Stimulated activated CD4-positive, alpha-beta T cell treated with anti-CD3 and anti-CD28 coated beads, Interleukin-4, amount 100 ng/mL, for 1 hour (primary cell): ENCODE measurements around the gene ADAM19.
A peak's percentile ranks its signal among the peaks of the same experiment; 100 is the strongest.

ENCODE experiments used
- DNase-seq: peaks from one replicate; pipeline ENCODE4 v3.0.0-alpha.2; 2020

Gene ADAM19

DNA sequence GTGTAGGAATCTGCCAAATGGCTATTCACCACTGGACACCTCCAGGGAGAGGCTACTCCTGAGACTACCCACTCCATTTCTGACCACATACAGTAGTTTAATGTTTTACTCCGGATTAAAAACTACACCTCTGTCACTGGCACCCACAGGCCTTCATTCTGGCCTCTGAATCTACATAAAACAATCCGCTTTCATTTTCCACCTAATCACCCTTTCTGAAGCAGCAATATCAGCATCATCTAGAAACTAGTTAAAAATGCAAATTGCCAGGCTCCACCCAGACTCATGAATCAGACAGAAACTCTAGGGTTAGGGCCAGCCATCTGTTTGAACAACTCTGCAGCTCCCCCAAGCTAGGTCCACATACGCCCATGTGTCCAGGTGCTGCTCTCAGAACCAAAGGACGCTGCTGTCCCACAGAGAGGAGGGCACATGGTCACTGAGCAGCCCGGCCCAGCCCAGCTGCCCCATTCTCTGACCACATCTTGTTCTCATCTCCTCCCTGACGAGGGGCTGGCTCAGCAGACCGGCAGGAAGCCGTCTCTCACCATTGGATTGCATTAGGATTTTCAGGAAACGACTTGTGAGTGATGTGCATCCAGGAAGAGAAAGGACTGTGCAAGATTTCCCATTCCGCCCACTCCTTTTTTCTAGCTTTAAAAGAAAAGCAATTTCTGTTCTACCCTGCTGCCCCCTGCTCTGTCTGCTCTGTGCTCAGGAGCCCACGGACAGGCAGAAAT is 34.7 kb downstream of the ADAM19 start:
- DNase-seq: peak; percentile 19

DNA sequence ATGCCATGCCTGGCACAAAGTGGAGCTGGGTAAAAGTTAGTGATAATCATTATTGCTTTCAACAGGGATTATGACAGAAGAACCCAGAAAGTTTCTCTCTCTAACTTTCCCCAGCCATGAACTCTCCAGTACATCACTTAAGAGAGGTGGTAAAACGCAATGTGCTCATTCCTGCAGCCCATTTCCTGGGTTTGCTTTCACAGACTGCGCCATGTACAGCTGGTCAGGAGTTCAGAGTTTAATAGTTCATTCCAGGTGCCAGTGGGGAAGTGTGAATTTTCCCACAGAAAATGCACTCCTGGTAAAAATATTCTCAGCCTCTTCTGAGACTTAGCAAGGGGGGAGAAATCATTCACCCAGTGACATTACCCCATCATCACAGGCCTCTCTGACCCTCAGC is 35.5 kb downstream of the ADAM19 start:
- no peak for DNase-seq

DNA sequence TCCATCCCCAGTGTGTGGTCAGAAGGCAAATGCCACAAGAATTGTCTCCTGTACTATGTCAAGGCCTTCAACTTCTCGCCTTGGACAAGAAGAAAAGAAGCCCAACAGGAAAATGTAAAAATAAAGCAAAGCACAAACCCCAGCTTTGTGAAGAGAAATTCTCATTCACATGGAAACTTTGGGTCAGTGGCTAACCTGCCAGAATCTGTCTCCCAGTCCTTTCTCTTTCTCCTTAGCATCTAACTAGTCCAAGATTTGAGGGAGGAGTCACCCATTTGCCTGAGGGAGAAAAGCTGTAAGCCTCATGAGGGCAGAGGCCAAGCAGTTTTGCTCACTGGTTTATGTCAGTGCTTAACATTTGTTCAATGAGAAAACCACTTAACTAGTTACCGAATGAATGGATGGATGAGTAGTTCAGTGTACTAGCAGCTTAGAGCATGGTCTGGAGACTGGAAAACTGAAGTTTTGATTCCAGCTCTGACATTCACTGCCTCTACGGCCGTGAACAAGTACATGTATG is 36.0 kb downstream of the ADAM19 start:
- DNase-seq: no peak

DNA sequence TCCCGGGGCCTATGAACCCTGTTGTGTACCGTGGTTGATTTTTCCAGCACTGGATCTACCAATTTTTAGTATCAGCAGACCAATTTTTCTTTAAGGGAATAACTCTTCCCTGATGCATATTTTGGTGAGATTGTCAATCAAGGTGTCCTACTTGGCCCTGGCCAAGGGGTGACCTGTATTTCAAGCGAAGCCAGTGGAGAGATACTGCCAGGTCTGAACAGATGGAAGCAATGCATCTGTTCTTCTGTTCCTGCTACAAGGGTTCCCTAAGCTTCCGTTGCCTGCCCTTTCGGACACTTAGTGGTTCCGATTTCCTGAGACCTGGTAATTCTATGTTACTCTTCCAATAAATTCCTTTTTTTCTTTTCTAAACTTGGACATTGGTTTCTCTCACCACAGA is 37.3 kb downstream of the ADAM19 start:
- no peak for DNase-seq

DNA sequence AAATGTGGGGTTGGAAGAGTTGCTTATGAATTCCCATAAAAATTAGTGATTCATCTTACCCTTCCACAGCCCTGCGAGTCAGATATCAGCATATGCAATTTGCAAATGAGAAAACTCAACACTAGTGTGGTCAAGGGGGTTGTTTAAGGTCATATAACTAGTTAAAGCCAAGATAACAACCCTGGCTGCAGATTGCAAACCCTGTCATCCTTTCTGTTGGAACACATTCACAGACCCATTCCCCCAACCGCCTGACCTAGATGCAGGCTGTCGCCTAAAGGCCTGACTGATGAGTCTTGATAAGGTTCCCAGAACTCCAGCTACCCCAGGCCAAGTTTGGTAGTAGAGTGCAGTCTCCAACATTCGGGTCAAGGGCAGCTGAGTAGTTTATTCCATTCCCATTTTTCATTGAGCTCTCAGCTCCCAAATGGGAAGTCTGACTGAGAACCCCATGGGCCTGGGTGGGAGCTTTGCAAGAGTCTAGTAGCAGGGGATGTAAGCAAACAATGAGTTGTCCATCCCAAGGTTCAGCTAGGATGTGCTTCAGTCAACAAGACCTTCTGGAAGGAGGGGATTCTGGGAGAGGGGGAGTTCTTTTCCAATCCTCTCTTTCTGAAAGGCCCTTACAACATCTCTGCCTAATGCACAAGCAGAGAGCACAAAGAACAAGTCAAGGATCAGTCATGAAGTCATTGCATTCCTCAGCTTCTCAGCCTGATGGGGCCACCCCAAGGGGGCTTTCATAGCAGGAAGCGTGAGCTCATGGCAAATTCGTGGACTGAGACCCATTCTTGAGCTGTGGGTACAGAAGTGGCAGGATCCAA is 40.3 kb downstream of the ADAM19 start:
- DNase-seq: no peak

DNA sequence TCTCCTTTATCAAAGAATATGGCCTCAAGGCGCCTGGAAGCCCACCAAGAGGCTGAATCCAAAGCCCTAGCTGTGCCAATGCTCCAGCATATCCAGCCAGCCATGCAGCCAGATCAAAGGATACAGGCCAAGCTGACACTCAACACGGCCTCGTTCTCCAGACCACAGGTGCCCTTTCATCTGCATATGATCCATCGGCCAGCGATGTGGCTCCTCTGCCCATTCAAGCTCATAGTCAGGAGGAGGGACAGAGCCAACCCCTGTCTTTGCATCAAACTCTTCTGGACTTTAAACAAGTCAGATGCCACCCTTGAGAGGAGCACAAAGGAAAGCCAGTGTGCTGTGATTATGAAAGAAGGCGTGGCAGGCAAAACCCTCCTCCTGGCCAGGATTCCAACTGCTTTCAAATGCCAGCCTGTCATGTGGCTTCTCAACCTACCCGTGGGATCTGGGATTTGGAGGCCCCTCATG is 42.5 kb downstream of the ADAM19 start:
- no peak for DNase-seq

DNA sequence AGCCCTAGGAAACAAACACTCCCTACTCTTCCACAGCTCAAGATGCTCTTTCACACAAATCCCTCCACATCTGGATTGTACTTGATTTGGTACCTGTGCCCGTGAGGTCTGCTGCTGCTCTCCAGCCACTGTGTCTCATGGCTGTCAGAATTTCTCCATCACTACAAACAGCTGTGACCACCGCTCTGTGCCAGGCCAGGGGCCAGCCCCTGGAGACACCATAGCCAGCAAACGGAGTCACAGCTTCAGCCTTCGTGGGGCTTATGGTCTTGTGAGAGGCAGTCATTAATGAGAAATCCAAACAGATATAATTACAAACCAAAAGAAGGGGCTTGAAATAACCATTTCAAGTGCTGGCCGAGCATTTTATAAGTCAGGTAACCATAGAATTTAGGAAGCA is 43.6 kb downstream of the ADAM19 start:
- DNase-seq: no peak

DNA sequence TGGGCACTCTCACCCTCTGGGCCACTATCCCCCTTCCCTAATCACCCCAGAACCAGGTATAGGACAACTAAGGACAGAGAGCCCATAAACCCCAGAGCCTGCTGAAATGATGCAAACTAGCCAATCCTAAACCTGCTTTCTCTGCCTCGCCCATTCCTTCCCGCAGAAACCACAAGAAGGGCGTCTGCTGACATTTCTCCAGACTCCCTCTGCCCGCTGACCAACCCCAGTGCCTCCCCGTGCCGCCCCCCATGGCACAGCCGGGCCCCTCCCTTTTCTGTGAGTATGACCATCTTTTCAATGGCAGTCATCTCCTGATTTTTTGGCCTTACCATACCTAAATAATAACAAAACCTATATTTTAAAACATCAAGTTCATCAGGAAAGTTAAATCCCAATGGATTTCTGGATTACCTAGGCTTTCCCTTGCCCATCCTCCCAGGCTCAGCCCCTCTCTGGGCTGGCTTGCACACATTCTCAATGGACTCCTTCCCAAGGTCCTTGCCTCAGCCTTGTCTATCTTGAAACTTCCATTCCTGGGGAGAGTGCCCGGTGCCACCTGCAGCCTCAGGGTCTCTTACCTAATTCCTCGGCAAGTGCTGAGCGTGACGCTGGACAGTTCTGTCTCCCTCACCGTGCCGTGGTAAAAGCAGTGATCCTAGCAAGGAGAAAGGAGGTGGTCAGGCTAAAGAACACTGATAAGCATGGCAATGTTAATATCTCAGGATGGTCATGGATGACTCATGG is 45.2 kb downstream of the ADAM19 start:
- no peak for DNase-seq

DNA sequence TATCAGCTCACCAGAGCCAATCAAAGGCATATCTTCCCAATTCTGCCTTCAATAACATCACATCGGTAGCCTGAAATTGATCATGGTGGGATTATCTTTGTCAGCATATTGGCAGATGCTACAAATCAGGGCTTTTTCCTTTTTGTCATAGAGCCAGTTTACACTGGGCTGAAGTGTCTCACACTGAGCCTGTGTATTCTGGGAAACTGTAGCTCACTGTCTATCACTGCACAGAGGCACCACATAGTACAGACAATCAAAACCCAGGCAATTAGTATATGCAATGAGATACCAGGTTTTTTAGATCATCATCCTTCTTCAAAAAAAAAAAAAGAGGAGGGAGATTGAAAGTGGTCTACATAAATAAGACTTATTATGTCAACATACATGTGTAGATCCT is 46.6 kb downstream of the ADAM19 start:
- DNase-seq: no peak

DNA sequence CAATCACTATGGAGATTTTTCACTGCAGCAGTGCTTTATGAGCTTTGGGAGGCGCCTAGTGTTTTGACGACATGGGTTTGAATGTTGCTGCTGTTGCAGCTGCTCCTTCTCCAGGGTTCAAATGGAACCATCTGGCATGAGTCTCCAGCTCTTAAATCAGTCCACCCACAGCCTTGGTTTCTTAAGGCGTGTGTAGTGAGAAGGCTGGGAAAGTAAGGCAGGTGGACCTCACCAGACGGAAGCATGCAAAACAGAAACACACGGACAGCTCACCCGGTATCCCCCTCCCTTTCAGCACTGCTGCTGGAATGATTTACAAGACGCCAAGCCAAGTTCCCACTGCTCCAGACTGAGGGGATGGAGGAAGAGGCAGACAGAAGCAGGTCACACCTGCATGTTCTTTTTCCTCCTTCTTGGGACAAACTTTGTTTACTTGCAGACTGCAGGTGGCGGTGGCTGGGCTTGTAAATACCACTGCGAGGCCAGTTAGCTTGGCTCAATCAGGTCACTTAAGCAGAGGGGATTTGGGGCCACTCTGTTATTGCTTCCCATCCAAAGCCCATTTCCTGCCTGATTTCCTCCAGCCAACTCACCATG is 47.4 kb downstream of the ADAM19 start:
- DNase-seq: no peak

DNA sequence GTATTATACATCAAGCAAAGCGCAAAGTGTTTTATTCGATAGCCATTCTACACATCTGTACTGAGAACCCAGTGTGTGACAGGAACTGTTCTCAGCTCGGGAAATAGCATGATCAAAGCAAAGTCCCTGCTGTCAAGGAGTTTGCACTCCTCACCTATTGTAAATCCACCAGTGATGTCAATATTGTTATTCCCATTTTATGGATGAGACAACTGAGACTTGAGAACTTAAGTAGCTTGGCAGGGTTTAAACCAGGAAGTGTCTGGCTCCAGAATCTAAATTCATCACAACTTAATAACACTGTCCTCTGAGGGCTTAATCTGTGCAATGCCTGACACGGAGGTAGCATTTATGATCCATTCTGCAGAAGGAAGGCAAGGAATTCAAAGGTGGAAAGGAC is 50.7 kb downstream of the ADAM19 start:
- DNase-seq: no peak

DNA sequence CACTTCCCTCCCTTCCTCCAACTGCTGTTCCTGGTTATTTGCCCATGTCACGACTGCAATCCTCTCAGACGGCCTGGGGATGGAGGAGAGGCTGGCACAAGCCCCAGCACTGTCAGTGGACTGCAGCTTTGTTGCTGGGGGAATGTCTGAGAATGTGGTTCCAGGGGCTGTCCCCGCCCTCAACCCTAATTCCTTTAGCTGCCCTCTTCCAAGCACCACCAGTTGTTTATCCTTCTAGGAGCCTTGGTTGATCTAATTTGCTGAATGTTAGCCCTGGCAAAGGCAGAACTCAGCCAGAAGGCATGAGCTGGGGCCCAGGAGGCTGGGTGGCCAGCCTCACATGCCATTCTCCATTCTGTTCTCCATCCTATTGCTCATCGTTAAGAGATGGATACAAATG is 51.6 kb downstream of the ADAM19 start:
- no peak for DNase-seq

DNA sequence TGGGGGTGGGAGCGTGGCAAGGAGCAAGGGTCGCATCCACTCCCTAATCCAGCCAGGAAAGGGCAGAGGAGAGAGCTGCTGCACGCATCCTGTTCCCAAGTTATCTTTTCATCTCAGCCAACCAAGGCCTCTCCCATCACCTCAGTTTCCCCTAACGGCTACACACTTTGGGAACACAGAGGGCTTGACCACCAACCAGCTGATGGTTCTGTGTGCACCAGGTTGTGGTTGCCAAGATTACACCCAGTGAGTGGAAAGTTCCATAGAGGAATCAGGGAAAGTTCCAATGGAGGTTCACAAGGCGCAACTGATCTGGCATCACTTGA is 53.9 kb downstream of the ADAM19 start:
- DNase-seq: no peak

DNA sequence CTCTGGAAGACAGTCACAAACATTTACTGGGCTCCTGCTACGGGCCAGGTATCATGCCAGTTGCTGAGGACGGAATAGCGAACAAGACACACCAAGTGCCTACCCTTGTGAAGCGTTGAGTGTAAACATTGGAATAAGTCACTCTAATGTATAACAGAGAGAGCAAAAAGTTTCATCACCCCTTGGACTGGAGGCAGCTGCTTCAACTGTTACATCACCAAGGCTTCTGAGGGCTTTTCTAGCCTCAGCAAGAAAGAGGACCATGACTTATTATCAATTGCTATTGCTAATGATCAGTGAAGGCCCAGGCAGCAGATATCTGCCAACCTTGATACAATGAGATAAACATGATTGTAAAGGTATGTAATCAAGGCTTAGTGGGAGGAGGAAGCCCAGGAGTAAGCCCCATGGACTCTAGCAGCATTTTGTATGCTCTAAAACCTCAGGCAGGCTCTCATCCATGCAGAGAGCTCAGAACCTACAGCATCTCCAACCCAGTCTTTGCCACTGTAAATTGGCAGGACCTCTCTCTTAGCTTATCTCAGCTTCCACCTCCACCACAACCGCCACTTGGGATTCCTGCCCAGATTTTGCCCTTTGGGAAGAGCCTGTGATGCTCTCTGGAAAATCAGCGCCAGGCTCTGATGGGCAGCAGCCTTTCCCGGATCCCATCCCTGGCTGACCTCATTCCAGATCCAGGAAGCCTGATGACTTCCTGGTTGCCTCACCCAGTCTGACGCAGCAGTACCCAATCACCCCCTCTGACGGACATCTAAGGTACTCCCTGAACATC is 54.5 kb downstream of the ADAM19 start:
- no peak for DNase-seq

DNA sequence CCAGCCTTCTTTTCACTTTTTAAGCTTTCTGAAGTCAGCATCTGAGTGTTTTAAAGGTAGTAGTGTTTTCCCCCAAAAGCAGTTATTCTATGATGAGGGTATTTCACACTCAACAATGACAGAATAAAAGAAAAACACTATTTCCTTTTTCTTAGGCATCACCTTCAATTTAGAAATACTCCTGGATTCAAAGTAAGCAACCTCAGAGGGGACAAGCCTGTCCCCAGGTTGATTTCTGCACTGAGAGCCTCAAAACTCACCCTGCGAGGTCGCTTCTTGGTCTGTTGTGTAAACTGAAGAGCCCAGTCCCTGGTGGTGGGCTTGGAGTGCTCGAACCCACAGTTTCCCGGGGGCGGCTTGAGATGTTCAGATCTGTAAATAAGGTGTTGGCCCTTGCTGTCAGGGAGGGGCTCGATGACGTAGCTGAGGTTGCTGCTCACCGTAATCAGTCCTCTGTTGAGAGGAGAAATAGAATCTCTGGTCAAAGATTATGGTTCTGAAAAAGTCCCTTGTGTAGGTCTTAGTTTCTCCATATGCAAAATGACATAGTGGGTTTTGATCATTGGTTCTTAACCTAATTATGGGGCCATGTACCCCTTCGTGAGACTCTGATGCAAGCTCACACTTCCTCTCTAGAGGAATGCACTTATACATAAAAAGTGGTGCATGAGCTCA is 55.9 kb downstream of the ADAM19 start:
- DNase-seq: no peak

DNA sequence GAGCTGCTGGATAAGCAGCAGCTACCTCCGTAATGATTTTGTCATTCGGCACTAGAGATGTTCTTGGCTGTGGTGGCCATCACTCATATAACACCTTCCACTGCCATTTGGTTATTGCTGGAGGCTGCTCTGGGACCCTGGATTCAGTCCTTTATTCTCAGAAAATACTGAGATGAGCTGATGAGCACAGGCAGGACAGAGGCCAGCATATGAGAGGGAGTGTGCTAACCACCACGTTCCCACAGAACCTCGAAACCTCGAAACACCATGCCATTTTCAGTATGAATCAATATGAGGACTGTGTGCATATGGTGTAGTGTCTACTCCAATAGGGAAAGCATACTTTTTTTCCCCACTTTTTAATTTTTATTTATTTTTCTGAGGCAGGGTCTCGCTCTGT is 56.6 kb downstream of the ADAM19 start:
- no peak for DNase-seq

DNA sequence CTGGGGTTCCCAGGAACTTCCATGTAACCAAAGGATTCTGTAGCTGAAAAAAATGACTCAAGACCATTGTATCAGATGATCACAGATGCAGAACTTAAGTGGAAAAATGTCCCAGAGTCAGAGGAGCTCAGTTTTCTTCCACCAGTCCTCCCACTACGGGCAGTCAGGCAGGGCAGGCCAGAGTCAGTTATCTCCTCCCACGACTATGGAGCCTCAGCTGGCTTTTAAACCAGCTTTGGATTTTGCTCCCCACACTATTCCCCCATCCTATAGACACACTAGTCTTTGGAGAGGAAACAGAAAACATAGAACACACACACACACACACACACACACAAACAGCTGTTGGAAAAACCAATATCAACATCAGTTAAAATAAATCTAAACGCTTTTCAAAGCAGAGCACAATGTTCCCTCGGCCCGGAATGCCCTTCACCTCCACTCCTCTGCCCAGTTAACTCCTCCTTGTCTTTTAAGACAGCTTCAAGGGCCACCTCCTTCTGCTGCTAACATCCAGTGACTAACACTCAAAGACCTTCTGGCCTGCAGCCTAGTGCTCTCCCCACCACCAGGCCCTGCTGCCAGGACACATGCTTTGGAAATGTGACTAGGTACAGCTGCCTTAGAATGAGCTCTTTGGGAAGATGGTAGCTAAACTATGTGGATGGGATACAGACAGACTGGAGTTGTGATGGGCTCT is 58.8 kb downstream of the ADAM19 start:
- no peak for DNase-seq

DNA sequence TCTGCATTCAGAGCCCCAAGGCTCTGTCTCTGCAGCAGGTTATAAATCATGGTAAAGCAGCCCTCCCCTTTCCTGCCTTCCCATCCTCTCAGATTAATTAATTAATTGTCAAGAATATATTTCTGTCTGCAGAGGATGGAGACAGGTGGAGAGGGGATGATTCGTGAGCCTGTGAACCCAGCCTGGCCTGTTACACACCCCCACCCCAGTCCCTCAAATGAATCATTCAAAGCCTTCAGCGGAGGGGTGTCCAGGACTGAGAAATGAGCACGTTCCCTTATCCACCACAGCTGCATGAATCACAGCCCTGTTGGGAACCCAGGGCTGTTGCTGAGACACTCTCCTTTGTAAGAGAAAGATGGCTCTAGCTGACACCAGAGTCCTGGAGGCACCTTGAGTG is 59.6 kb downstream of the ADAM19 start:
- DNase-seq: no peak

DNA sequence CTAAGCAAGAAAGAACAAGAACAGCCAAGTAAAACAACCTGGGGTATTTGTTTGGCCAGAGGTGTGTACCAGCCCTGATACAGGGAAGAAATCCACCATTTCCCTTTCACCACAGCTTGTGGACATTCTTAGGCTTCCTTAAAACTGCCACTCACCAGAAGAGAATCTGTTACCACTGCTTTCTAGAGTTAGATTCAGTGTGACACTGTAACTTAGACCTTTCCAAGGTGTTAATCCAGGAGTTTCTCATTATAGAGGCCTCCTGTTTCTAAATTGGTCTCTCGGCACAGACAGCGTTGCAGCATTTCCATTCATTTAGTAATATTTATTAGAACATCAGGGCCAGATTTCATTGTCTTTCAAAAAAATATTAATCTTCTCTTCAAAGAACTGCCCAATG is 60.6 kb downstream of the ADAM19 start:
- no peak for DNase-seq

DNA sequence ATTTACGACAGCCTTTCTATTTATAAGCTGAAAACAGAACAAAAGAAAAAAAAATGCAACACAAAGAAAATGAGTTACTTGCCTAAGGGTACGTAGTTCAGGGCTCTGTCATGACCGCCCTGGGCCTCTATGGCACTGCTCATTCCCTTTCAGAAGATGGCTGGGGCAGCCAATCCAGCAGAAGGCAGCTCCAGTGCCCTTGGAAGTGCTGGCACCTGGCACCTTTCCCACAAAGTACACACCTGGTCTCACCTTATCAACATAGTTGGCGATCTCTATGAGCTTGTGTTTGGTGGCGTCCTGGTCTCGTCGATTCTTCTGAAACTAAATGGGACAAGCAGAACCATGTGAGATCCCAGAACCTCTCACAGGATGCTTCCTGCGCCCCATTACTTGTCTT is 62.4 kb downstream of the ADAM19 start:
- DNase-seq: no peak
